Bronchial epithelial cell (primary cell): Measurements from ENCODE around the gene CASP9. TPM values are rescaled to one million over a fixed set of nuclear protein-coding genes. Genes with fewer than 3 reads are reported as not detected.

Experiments used
- DNase-seq: peaks from one replicate; pipeline ENCODE4 v3.0.0-alpha.2; 2010; ENCODE audit warnings: low read depth
- FAIRE-seq: peaks from 2 replicates; lab custom pipeline; 2011; peaks lifted over from hg19 to GRCh38; lab: Jason Lieb, UNC
- H3K27me3 ChIP-seq: 2 replicates; pipeline ENCODE4 v1.5.1; 2011; ENCODE audit warnings: low read length; ENCODE audit not compliant: control insufficient read depth, insufficient read depth
- H3K36me3 ChIP-seq: 2 replicates; pipeline ENCODE4 v1.5.1; 2011; ENCODE audit warnings: low read length; ENCODE audit not compliant: control insufficient read depth, insufficient read depth
- H3K4me3 ChIP-seq: 2 replicates; pipeline ENCODE4 v1.5.1; 2011; ENCODE audit warnings: mild to moderate bottlenecking, low read depth, low read length, control low read depth
- CTCF ChIP-seq: IDR thresholded peaks from 2 replicates; pipeline ENCODE4 v1.5.1; 2011; ENCODE audit warnings: mild to moderate bottlenecking, moderate library complexity, low read length, control low read depth, inconsistent platforms; ENCODE audit not compliant: insufficient read depth, severe bottlenecking
- total RNA-seq: library from RNA; depleted of rRNA; stranded (reverse); fragments of >200 nt; gene quantifications from 2 replicates; pipeline ENCODE4 v1.2.1, GENCODE V29; 2014

The CASP9 gene
- total RNA-seq, 1 donor from 2014 or later = 3.2 TPM

GRCh38 chr1:15509586-15509985 lies 14.4 kb downstream of the CASP9 start:
- no peak for FAIRE-seq

GRCh38 chr1:15508700-15509487 lies 15.1 kb downstream of the CASP9 start:
- FAIRE-seq = no peak

More at GRCh38 chr1:15509586-15509985, 14.4 kb downstream of the CASP9 start:
- Histone ChIP-seq H3K4me3 (no peak overlapping the region), H3K27me3 (no peaks in the 10 kb centered on the region), H3K36me3 (no peaks in the 10 kb centered on the region)
- DNase-seq = no peak
- TF ChIP-seq CTCF = no peak

GRCh38 chr1:15507278-15507677 lies 16.7 kb downstream of the CASP9 start:
- FAIRE-seq (no peak), DNase-seq (no peak)

More at GRCh38 chr1:15508700-15509487, 15.1 kb downstream of the CASP9 start:
- no peaks in the 10 kb centered on the region for H3K36me3 ChIP-seq
- no peak for TF ChIP-seq CTCF
- H3K4me3 ChIP-seq = no peak overlapping the region
- DNase-seq = no peak
- no peaks in the 10 kb centered on the region for H3K27me3 ChIP-seq

GRCh38 chr1:15506831-15507230 lies 17.2 kb downstream of the CASP9 start:
- TF ChIP-seq CTCF = no peak
- DNase-seq (no peak), FAIRE-seq (no peak)
- H3K4me3 ChIP-seq = no peak overlapping the region
- no peaks in the 10 kb centered on the region for H3K27me3 ChIP-seq
- no peaks in the 10 kb centered on the region for H3K36me3 ChIP-seq

More at GRCh38 chr1:15507278-15507677, 16.7 kb downstream of the CASP9 start:
- TF ChIP-seq CTCF = no peak
- no peaks in the 10 kb centered on the region for H3K36me3 ChIP-seq
- no peak overlapping the region for H3K4me3 ChIP-seq
- no peaks in the 10 kb centered on the region for H3K27me3 ChIP-seq

- Histone ChIP-seq H3K36me3 (no peaks in the 10 kb centered on the region), H3K4me3 (no peak overlapping the region), H3K27me3 (no peaks in the 10 kb centered on the region)
- no peak for DNase-seq
- no peak for FAIRE-seq
- no peak for TF ChIP-seq CTCF
Observed at GRCh38 chr1:15504436-15504835, 19.6 kb downstream of the CASP9 start.
